Muscle of leg (tissue), 11 donors: ENCODE data around the gene CAMTA1. TPM values are rescaled to one million over a fixed set of nuclear protein-coding genes. Genes with fewer than 3 reads are reported as not detected.

Source experiments
- DNase-seq: peaks from one replicate; pipeline ENCODE4 v3.0.0; 2013
- H3K27ac ChIP-seq: one replicate; pipeline ENCODE4 v1.5.1; 2013; ENCODE audit warnings: mild to moderate bottlenecking, low read length, control low read depth
- H3K27me3 ChIP-seq: one replicate; pipeline ENCODE4 v1.6.1; 2013; ENCODE audit warnings: low read length; ENCODE audit not compliant: control insufficient read depth, insufficient read depth
- H3K36me3 ChIP-seq: one replicate; pipeline ENCODE4 v1.6.1; 2013; ENCODE audit warnings: low read length; ENCODE audit not compliant: control insufficient read depth, insufficient read depth
- H3K4me1 ChIP-seq: one replicate; pipeline ENCODE4 v1.6.1; 2013; ENCODE audit warnings: low read length; ENCODE audit not compliant: control insufficient read depth, insufficient read depth
- H3K4me3 ChIP-seq: one replicate; pipeline ENCODE4 v1.5.1; 2013; ENCODE audit warnings: low read length, control low read depth
- H3K9me3 ChIP-seq: replicated peaks from 2 replicates; pipeline ENCODE4 v1.6.1; 2013; ENCODE audit warnings: low read depth, low read length; ENCODE audit not compliant: control insufficient read depth
- WGBS: methylation state at CpG from one replicate; pipeline ENCODE4 v1.1.5; 2013; ENCODE audit warnings: missing lambda C conversion rate; ENCODE audit not compliant: insufficient coverage; 5-methylcytosine and 5-hydroxymethylcytosine counted together
- polyA plus RNA-seq, 8 donors: library from polyadenylated mRNA; unstranded; fragments of 120-200 nt; gene quantifications; one replicate each; pipeline versions ENCODE4 v1.2.1 to v1.2.3, GENCODE V29; 2013; ENCODE audit warnings: inconsistent platforms in 1 of 8, low replicate concordance in 1 of 8; ENCODE audit not compliant: insufficient read length in 8 of 8, insufficient read depth in 1 of 8
- total RNA-seq: library from RNA; stranded (reverse); fragments of 120-200 nt; gene quantifications from one replicate; pipeline ENCODE4 v1.2.4, GENCODE V29; 2013

The CAMTA1 gene
- total and polyA plus RNA-seq, 9 donors: 36.4 to 56.4 (median 47.7) TPM

DNA sequence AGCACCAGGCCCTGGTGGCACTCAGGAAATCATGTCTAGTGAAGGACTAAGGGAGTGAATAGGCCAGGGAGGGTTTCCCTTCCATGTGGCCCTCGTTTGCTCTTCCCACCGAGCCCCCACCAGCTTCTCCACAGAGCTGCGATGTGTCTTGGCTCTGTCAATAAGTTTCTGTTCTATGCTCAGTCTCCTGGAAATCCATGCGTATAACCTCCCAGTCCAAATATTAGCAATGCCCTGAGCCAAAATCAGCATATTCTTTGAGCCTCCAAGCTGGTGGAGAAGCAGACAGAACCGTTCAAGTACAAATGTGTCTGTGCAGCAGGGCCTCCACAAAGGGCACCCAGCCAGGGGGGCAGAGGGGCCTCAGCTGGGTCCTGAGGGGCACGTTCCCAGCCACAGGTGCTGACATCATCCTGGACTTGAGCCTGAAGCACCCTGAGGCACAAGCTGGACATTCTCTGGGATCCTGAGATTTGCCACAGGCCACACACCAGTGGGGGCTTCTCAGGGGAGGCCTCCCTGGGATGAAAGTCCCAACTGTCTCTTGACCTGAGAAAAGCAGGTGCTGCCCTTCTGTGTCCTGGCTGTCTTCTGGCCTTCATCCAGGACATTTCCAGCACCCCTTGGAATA is 635.3 kb downstream of the CAMTA1 start:
- 21% methylated on average over 6 of the region's 6 CpGs for WGBS
- peaks cover 9% of the 10 kb centered on the region for H3K4me1 ChIP-seq
- peak; percentile 55 for DNase-seq
- no peak overlapping the region for H3K4me3 ChIP-seq
- no peak overlapping the region for H3K27ac ChIP-seq
- no peaks in the 10 kb centered on the region for H3K9me3 ChIP-seq
- no peaks in the 10 kb centered on the region for H3K36me3 ChIP-seq
- H3K27me3 ChIP-seq: no peaks in the 10 kb centered on the region

- DNase-seq: no peak
- H3K27me3 ChIP-seq: no peaks in the 10 kb centered on the region
- H3K4me3 ChIP-seq: no peak overlapping the region
- WGBS: 69% methylated on average over 2 of the region's 12 CpGs
- H3K36me3 ChIP-seq: no peaks in the 10 kb centered on the region
- no peak overlapping the region for H3K27ac ChIP-seq
- no peaks in the 10 kb centered on the region for H3K9me3 ChIP-seq
- H3K4me1 ChIP-seq: peaks cover 10% of the 10 kb centered on the region
Observed at GRCh38 chr1:7421471-7422075, 636.3 kb downstream of the CAMTA1 start.

DNA sequence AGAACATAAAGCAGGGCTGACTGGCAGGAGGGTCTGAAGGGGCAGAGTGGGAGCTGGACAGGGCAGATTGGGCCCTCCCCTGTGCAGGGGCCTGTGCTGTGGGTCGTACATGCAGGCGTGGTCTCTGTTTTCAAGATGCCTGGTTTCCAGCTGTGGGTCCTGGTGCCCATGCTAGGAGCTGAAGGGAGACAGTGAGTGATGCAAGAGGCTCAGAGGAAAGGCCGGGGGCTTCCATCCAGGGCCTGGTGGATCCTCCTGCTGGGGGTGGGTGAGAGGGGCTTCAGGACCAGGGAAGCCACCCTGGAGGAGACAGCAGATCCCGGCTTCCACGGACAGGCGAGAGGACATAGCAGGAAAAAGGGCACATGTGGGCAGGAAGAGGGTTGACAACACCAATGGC is 636.8 kb downstream of the CAMTA1 start:
- peaks cover 12% of the 10 kb centered on the region for H3K4me1 ChIP-seq
- DNase-seq: no peak
- no peaks in the 10 kb centered on the region for H3K36me3 ChIP-seq
- no peaks in the 10 kb centered on the region for H3K27me3 ChIP-seq
- WGBS: 83% methylated on average over 5 of the region's 6 CpGs
- no peaks in the 10 kb centered on the region for H3K9me3 ChIP-seq
- H3K4me3 ChIP-seq: no peak overlapping the region
- H3K27ac ChIP-seq: no peak overlapping the region

DNA sequence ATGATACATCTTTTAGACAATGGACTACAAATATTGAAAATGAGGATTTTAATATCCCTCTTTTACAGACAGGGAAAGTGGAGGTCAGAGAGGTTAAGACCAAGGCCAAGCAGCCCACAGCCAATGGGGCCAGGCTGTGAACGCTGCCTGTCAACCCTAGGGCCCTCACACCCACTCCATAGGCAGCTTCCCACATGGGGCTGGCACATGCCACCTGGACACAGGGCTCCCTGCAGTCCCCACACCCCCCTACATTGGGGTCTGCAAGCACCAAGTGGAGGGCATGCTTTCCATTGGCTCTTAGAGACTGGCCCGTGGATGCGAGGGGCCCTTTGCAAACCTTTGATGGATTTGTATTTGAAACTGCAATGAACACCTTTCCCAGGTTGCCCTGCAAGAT is 637.3 kb downstream of the CAMTA1 start:
- Histone ChIP-seq H3K9me3 (no peaks in the 10 kb centered on the region), H3K4me3 (no peak overlapping the region), H3K27ac (no peak overlapping the region), H3K36me3 (no peaks in the 10 kb centered on the region), H3K27me3 (no peaks in the 10 kb centered on the region), H3K4me1 (peaks cover 13% of the 10 kb centered on the region)
- DNase-seq: no peak
- 44% methylated on average over 1 of the region's 3 CpGs for WGBS

DNA sequence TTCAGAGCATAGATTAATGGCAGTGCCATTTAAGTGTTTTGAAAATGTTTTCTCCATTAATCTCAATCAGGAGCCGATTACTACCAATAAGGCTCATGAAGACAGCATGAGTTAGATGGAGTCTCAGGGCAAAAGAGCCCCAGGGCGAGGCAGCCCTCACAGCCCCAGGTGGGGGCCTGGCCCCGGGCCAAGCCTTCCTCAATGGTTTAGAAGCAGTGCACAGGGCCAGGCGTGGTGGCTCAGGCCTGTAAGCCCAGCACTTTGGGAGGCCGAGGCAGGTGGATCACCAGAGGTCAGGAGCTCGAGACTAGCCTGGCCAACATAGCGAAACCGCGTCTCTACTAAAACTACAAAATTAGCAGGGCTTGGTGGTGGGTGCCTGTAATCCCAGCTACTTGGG is 637.7 kb downstream of the CAMTA1 start:
- no peaks in the 10 kb centered on the region for H3K36me3 ChIP-seq
- no peak overlapping the region for H3K27ac ChIP-seq
- no peaks in the 10 kb centered on the region for H3K27me3 ChIP-seq
- no peak overlapping the region for H3K4me3 ChIP-seq
- peaks cover 16% of the 10 kb centered on the region for H3K4me1 ChIP-seq
- no peak for DNase-seq
- 71% methylated on average over 6 of the region's 9 CpGs for WGBS
- no peaks in the 10 kb centered on the region for H3K9me3 ChIP-seq

- no peaks in the 10 kb centered on the region for H3K27me3 ChIP-seq
- peaks cover 16% of the 10 kb centered on the region for H3K4me1 ChIP-seq
- no peak for DNase-seq
- no peak overlapping the region for H3K27ac ChIP-seq
- H3K36me3 ChIP-seq: no peaks in the 10 kb centered on the region
- H3K9me3 ChIP-seq: no peaks in the 10 kb centered on the region
- no peak overlapping the region for H3K4me3 ChIP-seq
- 67% methylated on average over 4 of the region's 9 CpGs for WGBS
Observed at GRCh38 chr1:7424352-7424890, 639.2 kb downstream of the CAMTA1 start.

DNA sequence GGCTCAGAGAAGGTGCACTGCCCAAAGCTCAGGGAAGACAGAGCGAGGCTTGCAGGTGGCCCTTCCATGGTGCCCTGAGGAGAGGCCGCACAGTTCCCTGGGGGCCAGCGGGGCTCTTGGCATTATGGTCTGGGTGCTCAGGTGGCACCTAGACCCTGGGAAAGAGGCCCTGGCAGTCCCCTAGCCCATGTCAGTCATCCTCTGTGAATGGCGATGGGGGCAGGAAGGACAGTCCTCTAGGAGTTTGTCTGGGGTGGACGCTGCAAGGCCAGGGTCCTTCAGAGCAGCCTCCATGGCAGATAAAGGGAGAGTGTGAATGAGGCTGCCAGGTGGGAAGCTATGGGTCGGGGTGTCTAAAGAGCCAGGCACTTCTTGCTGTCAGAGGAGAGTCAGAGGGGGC is 640.0 kb downstream of the CAMTA1 start:
- no peaks in the 10 kb centered on the region for H3K27me3 ChIP-seq
- H3K4me1 ChIP-seq: peaks cover 13% of the 10 kb centered on the region
- no peaks in the 10 kb centered on the region for H3K36me3 ChIP-seq
- H3K27ac ChIP-seq: no peak overlapping the region
- no peak overlapping the region for H3K4me3 ChIP-seq
- WGBS: 92% methylated on average over 5 of the region's 6 CpGs
- DNase-seq: no peak
- no peaks in the 10 kb centered on the region for H3K9me3 ChIP-seq

- H3K9me3 ChIP-seq: no peaks in the 10 kb centered on the region
Observed at GRCh38 chr1:7425771-7426170, 640.5 kb downstream of the CAMTA1 start.

DNA sequence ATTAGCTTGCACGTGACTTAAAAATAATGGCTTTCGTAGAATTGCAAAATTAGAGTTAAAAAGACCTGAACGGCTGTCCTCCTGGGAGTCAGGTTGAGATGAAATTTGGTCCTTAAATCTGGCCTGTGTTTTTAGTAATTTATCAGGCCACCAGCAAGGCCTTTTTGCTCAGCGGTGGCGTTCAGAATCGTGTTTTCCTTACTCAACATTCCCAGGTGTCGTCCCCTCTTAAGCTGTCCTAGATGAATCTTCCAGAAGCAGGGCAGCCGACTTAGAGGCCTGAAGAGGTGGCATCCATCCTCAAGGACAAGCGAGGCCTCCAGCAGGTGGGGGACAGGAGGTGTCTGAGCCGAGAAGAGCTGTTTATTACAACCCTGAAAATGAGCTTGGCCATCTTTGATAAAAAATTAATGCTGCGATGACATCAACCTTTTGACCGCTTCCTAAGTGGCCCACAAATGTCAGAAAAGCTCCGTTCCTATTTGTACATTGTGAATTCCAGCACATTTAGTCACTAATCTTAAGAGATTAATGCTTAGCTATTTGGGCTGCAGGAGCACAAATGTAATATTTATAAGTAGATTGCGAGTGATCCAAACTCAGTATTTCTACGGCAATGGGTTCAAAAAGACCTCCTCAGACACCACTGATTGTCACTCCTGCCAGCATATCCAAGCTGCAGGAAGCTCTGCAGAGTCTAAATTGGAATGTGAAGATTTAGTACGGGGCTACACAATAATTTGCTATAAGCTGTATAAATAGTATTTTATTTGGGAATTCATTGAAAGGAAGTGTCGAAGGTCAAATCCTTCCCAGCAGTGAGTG is 641.7 kb downstream of the CAMTA1 start:
- Histone ChIP-seq H3K36me3 (no peaks in the 10 kb centered on the region), H3K9me3 (no peaks in the 10 kb centered on the region), H3K4me1 (peaks cover 14% of the 10 kb centered on the region), H3K27ac (no peak overlapping the region), H3K27me3 (no peaks in the 10 kb centered on the region), H3K4me3 (no peak overlapping the region)
- DNase-seq: no peak
- WGBS: 54% methylated on average over 5 of the region's 17 CpGs

More at GRCh38 chr1:7425771-7426170, 640.5 kb downstream of the CAMTA1 start:
- H3K4me3 ChIP-seq: no peak overlapping the region
- 90% methylated on average over 3 of the region's 3 CpGs for WGBS
- H3K4me1 ChIP-seq: peaks cover 7% of the 10 kb centered on the region
- no peak for DNase-seq
- no peaks in the 10 kb centered on the region for H3K27me3 ChIP-seq
- H3K36me3 ChIP-seq: no peaks in the 10 kb centered on the region
- H3K27ac ChIP-seq: no peak overlapping the region

GRCh38 chr1:7427605-7428300 is 642.5 kb downstream of the CAMTA1 start:
- DNase-seq: no peak
- 52% methylated on average over 11 of the region's 17 CpGs for WGBS
- Histone ChIP-seq H3K9me3 (no peaks in the 10 kb centered on the region), H3K36me3 (no peaks in the 10 kb centered on the region), H3K27me3 (no peaks in the 10 kb centered on the region), H3K27ac (no peak overlapping the region), H3K4me3 (no peak overlapping the region), H3K4me1 (peaks cover 14% of the 10 kb centered on the region)
